GM21737 (cell line): Measurements from ENCODE around the gene HOXD11.

Experiments
- ATAC-seq: cut with Tn5 transposase; IDR thresholded peaks from one replicate; pipeline ENCODE4 v1.9.1; 2021; ENCODE audit warnings: mild to moderate bottlenecking, moderate library complexity; ENCODE audit not compliant: unreplicated experiment

Gene HOXD11

GRCh38 chr2:176130957-176131847, 24.1 kb downstream of the HOXD11 start:
- ATAC-seq, result no peak

DNA sequence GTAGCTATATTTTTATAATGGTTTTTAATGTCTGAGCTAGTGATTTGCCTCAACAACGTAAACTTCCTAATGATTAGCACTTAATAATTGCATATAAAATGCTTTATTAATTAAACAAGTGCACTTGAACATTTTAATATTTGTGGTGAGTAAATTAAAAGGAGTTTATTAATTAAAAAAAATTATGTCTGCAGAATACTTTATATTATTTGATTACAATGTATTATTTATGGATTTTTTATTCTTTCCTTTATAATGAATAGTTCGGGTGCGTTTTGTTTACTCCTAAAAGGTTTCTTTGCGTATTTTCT, 24.7 kb downstream of the HOXD11 start:
- ATAC-seq, result no peak

- no peak for ATAC-seq
Observed at GRCh38 chr2:176132205-176133171, 25.4 kb downstream of the HOXD11 start.

GRCh38 chr2:176133389-176133788, 26.3 kb downstream of the HOXD11 start:
- ATAC-seq, result no peak

DNA sequence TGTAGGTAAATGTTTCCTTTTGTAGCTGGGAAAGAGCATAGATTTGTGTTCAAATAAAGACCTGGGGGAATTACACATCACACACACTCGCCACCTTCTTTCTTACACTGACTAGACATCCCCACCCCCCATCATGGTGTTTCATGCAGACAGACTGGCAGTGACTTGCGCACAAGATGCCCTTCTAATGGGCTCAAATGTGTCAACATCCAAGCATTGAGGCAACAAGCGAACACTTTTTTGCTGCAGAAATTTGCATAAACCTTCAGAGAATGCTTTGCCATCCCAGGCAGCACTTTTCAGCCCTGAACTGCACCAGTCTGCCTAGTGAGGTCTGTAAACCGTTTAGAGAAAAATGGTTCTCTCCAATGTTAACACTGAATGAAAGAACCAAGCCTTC, 27.0 kb downstream of the HOXD11 start:
- no peak for ATAC-seq

GRCh38 chr2:176135035-176135440, 28.0 kb downstream of the HOXD11 start:
- no peak for ATAC-seq

DNA sequence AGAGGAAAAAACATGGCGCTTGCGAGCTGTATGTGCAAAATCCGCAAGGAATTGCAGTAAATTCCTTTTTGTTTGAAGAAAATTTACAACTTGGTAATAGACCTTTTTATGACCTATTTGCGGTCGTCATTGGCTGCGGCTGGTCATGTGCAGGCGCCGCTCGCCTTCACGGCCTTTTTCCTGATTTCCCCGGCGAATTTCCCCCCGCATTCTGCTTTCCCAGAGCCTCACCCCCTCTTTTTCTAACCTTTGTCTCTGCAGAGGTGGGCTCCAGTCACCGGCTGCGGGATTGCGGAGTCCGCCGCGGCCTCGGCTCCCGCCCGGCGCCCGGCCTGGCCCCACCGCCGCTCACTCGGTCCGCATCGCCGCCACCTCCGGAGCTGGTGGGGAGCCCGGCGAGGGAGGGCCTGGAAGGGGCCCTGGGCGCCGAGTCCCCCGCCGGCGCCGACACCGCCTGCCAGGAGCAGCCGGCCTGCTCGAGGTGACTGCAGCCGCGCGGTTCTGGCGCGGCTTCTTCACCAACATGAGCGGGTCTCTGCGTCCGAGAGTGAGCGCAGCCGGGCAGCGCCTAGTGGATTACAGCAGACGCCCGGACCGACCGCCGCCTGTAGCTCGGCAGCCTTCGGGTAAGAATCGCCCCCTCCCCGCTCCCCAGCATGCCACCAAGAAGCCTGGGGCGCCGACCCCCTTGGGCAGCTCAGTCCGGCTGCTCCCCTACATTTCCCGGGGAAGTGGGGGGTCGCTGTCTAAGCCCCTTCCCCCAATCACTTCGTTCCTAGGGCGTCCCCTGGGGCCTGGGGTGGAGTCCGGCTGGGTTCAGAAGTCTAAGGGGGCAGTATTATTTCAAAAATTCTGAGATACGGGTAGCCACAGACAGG, 29.5 kb downstream of the HOXD11 start:
- ATAC-seq, result no peak

GRCh38 chr2:176137252-176137580, 30.1 kb downstream of the HOXD11 start:
- ATAC-seq, result no peak

DNA sequence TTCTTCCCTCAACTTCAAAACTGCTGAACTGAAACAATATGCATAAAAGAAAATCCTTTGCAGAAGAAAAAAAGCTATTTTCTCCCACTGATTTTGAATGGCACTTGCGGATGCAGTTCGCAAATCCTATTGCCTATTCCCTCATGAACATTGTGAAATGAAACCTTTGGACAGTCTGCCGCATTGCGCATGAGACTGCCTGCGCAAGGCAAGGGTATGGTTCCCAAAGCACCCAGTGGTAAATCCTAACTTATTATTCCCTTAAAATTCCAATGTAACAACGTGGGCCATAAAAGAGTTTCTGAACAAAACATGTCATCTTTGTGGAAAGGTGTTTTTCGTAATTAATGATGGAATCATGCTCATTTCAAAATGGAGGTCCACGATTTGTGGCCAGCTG, 30.8 kb downstream of the HOXD11 start:
- ATAC-seq, result no peak

- ATAC-seq, result no peak
Observed at GRCh38 chr2:176138526-176138922, 31.4 kb downstream of the HOXD11 start.

GRCh38 chr2:176138923-176139660, 32.0 kb downstream of the HOXD11 start:
- ATAC-seq, result no peak

DNA sequence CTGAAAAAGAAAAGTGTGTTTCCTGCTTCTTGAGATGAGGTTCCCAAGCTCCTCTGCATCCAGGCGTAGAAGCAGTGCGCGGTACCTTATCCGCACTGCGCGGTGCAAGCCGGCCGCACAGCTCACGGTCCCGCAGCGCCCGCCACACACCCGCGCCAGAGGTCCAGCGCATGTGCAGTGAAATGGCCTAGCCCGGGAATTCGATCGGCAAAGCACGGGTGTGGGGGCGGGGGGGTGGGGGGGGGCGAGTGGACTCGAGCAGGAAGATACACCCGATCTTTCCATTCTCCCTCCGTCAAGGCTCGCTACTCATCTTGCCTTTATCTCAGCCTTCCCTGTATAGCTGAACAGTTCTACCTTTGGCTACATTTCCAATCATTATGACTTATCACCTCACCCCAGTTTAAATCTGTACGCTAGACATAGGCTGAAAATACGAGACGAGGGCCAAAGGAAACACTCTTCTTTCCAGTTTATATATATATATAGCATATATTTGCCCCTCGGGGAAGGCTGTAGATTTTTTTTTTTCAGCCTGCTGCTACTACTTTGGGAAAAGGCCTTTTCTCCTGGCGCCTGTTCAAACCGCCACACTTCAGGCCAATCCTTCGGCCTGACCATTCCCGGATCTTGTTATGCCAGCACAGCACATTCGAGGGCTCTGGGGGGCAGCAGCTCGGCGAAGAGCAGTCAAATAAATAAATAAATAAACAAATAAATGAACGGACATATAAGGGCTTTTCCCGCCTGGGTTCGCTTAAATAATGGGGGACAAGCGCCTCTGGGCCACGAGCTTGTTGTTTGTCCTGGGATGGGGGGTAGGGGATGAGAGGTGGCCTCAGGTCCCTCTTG, 32.8 kb downstream of the HOXD11 start:
- no peak for ATAC-seq

- peak; percentile 85 for ATAC-seq
Observed at GRCh38 chr2:176140513-176141317, 33.6 kb downstream of the HOXD11 start.

- no peak for ATAC-seq
Observed at GRCh38 chr2:176142281-176142680, 35.2 kb downstream of the HOXD11 start.

- ATAC-seq, result no peak
Observed at GRCh38 chr2:176145085-176145969, 38.2 kb downstream of the HOXD11 start.

GRCh38 chr2:176146101-176146500, 39.0 kb downstream of the HOXD11 start:
- no peak for ATAC-seq

- no peak for ATAC-seq
Observed at GRCh38 chr2:176146645-176147044, 39.6 kb downstream of the HOXD11 start.
